A673 (cell line): ENCODE measurements around the gene SUSD4. TPM values are rescaled to one million over a fixed set of nuclear protein-coding genes. Genes with fewer than 3 reads are reported as not detected.

Source experiments
- BruUV-seq: library from RNA; stranded (reverse); fragments of 400-500 nt; replicated peaks from 2 replicates; lab custom pipeline; 2021; lab: Mats Ljungman, UMichigan
- CTCF ChIA-PET: fragments of 300-600 bp; sonication (Branson Sonifier 250); formaldehyde crosslinking; loops from one replicate; lab custom pipeline; 2022; ENCODE audit warnings: antibody characterized with exemption; lab: Charles Lee
- POLR2A ChIA-PET: fragments of 300-600 bp; sonication (Branson Sonifier 250); formaldehyde crosslinking; loops from one replicate; lab custom pipeline; 2022; ENCODE audit warnings: antibody characterized with exemption; ENCODE audit not compliant: low non-redundant PET; lab: Charles Lee
- DNase-seq: peaks from one replicate; pipeline ENCODE4 v3.0.0-alpha.2; 2015; ENCODE audit warnings: low spot score
- H3K27ac ChIP-seq: fragments of 200-600 bp; sonication (generic); 2 replicates; pipeline ENCODE4 v1.5.1; 2016; ENCODE audit warnings: mixed run types, low read depth, mild to moderate bottlenecking, mixed read lengths, antibody characterized with exemption, low read length; ENCODE audit not compliant: poor library complexity, severe bottlenecking
- H3K27me3 ChIP-seq: fragments of 200-600 bp; sonication (generic); replicated peaks from 2 replicates; pipeline ENCODE4 v1.6.1; 2017; ENCODE audit warnings: mixed run types, low read depth, mild to moderate bottlenecking, mixed read lengths, antibody characterized with exemption, low read length; ENCODE audit not compliant: insufficient read depth, poor library complexity
- H3K36me3 ChIP-seq: fragments of 200-600 bp; sonication (generic); 2 replicates; pipeline ENCODE4 v1.6.1; 2016; ENCODE audit warnings: mixed run types, mild to moderate bottlenecking, mixed read lengths, antibody characterized with exemption, low read length; ENCODE audit not compliant: insufficient read depth, poor library complexity, severe bottlenecking
- H3K4me1 ChIP-seq: fragments of 200-600 bp; sonication (generic); 2 replicates; pipeline ENCODE4 v1.6.1; 2017; ENCODE audit warnings: mixed run types, mild to moderate bottlenecking, mixed read lengths, antibody characterized with exemption, low read length; ENCODE audit not compliant: insufficient read depth, poor library complexity, severe bottlenecking
- H3K4me3 ChIP-seq: fragments of 200-600 bp; sonication (generic); 2 replicates; pipeline ENCODE4 v1.5.1; 2016; ENCODE audit warnings: low read depth, mixed run types, mild to moderate bottlenecking, mixed read lengths, low read length; ENCODE audit not compliant: poor library complexity, severe bottlenecking
- H3K9me3 ChIP-seq: fragments of 200-600 bp; sonication (generic); 2 replicates; pipeline ENCODE4 v1.6.1; 2016; ENCODE audit warnings: mixed run types, low read depth, mild to moderate bottlenecking, mixed read lengths, antibody characterized with exemption, low read length; ENCODE audit not compliant: poor library complexity, severe bottlenecking
- CTCF ChIP-seq: fragments of 300-800, 200-600 bp; sonication (generic); conservative IDR thresholded peaks from 2 replicates; pipeline ENCODE4 v1.5.1; 2017; ENCODE audit warnings: low read depth, mild to moderate bottlenecking, antibody characterized with exemption, low read length, moderate library complexity, mixed read lengths
- EZH2 ChIP-seq: fragments of 200-600 bp; sonication (generic); IDR thresholded peaks from 2 replicates; pipeline ENCODE4 v1.6.1; 2017; ENCODE audit warnings: borderline replicate concordance, low read depth, mild to moderate bottlenecking, mixed read lengths, antibody characterized with exemption, low read length; ENCODE audit not compliant: poor library complexity, severe bottlenecking
- intact Hi-C: fragments of 100-400 bp; cut with micrococcal nuclease; formaldehyde crosslinking; loops from one replicate; pipeline ENCODE4 v1.10.0; 2022; ENCODE audit not compliant: unreplicated experiment
- total RNA-seq: library from RNA; stranded (reverse); gene quantifications from 2 replicates; pipeline ENCODE4 v1.2.3, GENCODE V29; 2021

SUSD4 gene
- total RNA-seq, 1 experiment from 2014 or later = not detected

DNA sequence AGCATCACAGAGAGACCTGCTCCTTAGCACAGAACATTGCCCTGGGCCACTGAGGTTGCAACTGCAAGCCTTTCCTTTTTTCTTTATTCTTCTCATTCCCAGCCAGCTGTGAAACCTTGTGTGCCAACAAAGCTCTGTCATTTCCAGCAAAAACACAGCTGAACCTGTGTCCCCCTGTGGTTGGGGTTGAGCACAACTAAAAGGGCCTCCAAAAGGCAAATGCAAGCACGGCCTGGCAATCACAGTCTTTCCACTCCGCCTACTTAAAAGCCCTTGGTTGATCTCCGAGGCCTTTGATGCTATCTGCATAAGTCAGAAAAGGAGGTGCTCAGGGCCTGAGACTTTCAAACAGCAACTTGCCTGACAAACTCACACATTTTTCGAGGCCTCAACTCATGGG is 32.7 kb downstream of the SUSD4 start:
- H3K27ac ChIP-seq = no peak overlapping the region
- intact Hi-C loops = no loop called here
- no peaks in the 10 kb centered on the region for H3K9me3 ChIP-seq
- TF ChIP-seq CTCF (no peak), EZH2 (no peak)
- no peaks in the 10 kb centered on the region for H3K36me3 ChIP-seq
- DNase-seq = no peak
- ChIA-PET CTCF (no interaction called here), POLR2A (no interaction called here)
- no TSS peak for BruUV-seq
- H3K27me3 ChIP-seq = peaks cover 19% of the 10 kb centered on the region
- H3K4me3 ChIP-seq = no peak overlapping the region
- H3K4me1 ChIP-seq = no peaks in the 10 kb centered on the region

DNA sequence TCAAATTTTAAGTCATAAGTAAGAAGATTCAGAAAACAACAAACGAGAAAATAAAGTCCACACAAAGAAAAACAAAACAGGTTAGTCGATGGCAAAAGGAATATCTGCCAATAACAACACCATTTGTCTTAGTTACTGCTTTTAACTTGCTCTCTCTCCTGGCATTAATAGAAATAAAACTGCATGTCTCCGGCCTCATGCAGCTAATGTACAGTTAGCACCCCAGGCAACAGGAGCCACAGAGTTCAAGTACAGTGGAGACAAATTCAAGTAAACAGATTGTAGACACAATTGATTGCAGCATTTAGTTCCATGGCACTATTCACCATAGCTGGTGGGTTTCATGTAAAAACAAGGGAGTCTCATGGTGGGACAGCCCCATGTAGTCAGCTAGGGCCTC is 33.5 kb downstream of the SUSD4 start:
- H3K36me3 ChIP-seq = no peaks in the 10 kb centered on the region
- ChIA-PET CTCF (no interaction called here), POLR2A (no interaction called here)
- no TSS peak for BruUV-seq
- intact Hi-C loops = no loop called here
- no peak overlapping the region for H3K27ac ChIP-seq
- TF ChIP-seq CTCF (no peak), EZH2 (no peak)
- peaks cover 12% of the 10 kb centered on the region for H3K27me3 ChIP-seq
- H3K4me3 ChIP-seq = no peak overlapping the region
- no peaks in the 10 kb centered on the region for H3K4me1 ChIP-seq
- no peak for DNase-seq
- H3K9me3 ChIP-seq = no peaks in the 10 kb centered on the region

GRCh38 chr1:223329664-223330415 is 34.1 kb downstream of the SUSD4 start:
- BruUV-seq = no TSS peak
- intact Hi-C loops = no loop called here
- CTCF ChIA-PET = no interaction called here

More at GRCh38 chr1:223329664-223330415, 34.1 kb downstream of the SUSD4 start:
- H3K4me3 ChIP-seq = no peak overlapping the region
- TF ChIP-seq CTCF (no peak), EZH2 (no peak)
- H3K36me3 ChIP-seq = no peaks in the 10 kb centered on the region
- no peaks in the 10 kb centered on the region for H3K4me1 ChIP-seq
- no peaks in the 10 kb centered on the region for H3K9me3 ChIP-seq
- peaks cover 11% of the 10 kb centered on the region for H3K27me3 ChIP-seq
- POLR2A ChIA-PET = no interaction called here
- no peak overlapping the region for H3K27ac ChIP-seq
- DNase-seq = no peak
